Gastrocnemius medialis (tissue), 4 donors: ENCODE measurements around the gene IMPDH1.

ENCODE experiments used
- CTCF ChIP-seq, 5 experiments: fragments of 450-650 bp in 3 of 5; fragments of 200-600 bp in 2 of 5; sonication (generic) in 2 of 5; IDR thresholded peaks in 4 of 5; conservative IDR thresholded peaks in 1 of 5; 1 replicate in 4 of 5; 2 replicates in 1 of 5; pipeline ENCODE4 v1.5.1; 2016 to 2019; ENCODE audit warnings: antibody characterized with exemption in 5 of 5, mild to moderate bottlenecking in 3 of 5, moderate library complexity in 3 of 5
- POLR2A ChIP-seq, 2 donors: fragments of 450-650 bp; IDR thresholded peaks; one replicate each; pipeline ENCODE4 v1.6.1; 2017; ENCODE audit warnings: antibody characterized with exemption in 2 of 2, mild to moderate bottlenecking in 2 of 2, moderate library complexity in 2 of 2

DNA sequence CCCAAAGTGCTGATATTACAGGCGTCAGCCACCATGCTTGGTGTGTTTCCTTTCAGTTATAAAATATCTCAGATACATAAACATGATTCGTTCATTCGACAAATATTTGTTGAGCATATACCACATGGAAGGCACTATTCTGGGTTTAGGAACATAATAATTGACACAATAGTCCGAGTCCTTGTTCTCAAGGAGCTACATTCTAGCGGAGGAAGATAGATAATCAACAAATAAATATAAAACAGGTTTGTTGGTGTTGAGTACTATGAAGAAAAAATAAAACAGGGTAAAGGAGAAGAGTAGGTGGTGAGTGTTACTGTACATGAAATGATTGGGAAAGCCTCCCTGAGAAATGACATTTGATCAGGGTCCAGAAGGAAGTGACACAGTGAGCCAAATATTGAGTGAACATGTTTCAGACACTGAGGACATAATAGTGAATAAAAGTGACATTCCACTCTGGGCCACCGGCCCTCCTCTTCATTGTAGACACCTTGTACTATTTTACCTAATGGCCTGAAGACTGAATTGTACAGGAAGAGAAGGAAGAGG is 39.0 kb upstream of the IMPDH1 start:
- TF ChIP-seq CTCF (IDR thresholded peaks at IDR 0.05 in 4 of 5, conservative IDR thresholded peaks at IDR 0.05 in 1 of 5) (no peak), POLR2A (IDR thresholded peaks at IDR 0.05) (no peak)
